K562 (cell line): ENCODE measurements around the gene TARS3. TPM values are rescaled to one million over a fixed set of nuclear protein-coding genes. Genes with fewer than 3 reads are reported as not detected.

Experiments used
- FOXJ2 ChIP-seq: fragments of 200-800 bp; sonication (Bioruptor generic); IDR thresholded peaks from 2 replicates; pipeline ENCODE4 v1.6.1; 2016; ENCODE audit warnings: missing genetic modification characterization, missing compliant biosample characterization
- FOXO4 ChIP-seq: fragments of 450-650 bp; formaldehyde crosslinking; IDR thresholded peaks from 2 replicates; pipeline ENCODE4 v1.4.0; 2020; ENCODE audit warnings: mild to moderate bottlenecking, moderate library complexity
- HMBOX1 ChIP-seq: sonication (generic); IDR thresholded peaks from 2 replicates; pipeline ENCODE4 v1.6.1; 2016
- MTA2 ChIP-seq: fragments of 450-650 bp; IDR thresholded peaks from 2 replicates; pipeline ENCODE4 v1.6.1; 2016; ENCODE audit warnings: low read depth
- NBN ChIP-seq: fragments of 450-650 bp; IDR thresholded peaks from 2 replicates; pipeline ENCODE4 v1.6.1; 2016; ENCODE audit warnings: low read depth, mild to moderate bottlenecking
- NR1H2 ChIP-seq: sonication (generic); formaldehyde crosslinking; IDR thresholded peaks from 2 replicates; pipeline ENCODE4 v1.4.0; 2020; ENCODE audit warnings: mild to moderate bottlenecking, missing genetic modification reagents
- PYGO2 ChIP-seq: fragments of 450-650 bp; IDR thresholded peaks from 2 replicates; pipeline ENCODE4 v1.6.1; 2016; ENCODE audit warnings: mild to moderate bottlenecking, missing genetic modification characterization, moderate library complexity, missing compliant biosample characterization
- RERE ChIP-seq: sonication (generic); formaldehyde crosslinking; IDR thresholded peaks from 2 replicates; pipeline ENCODE4 v1.8.0; 2023; ENCODE audit warnings: missing genetic modification reagents, mild to moderate bottlenecking, borderline replicate concordance
- SMARCA4 ChIP-seq: fragments of 450-650 bp; IDR thresholded peaks from 2 replicates; pipeline ENCODE4 v1.6.1; 2016
- TBL1XR1 ChIP-seq, 2 experiments: IDR thresholded peaks; 2 replicates each; pipeline ENCODE4 v1.6.1; 2012; ENCODE audit warnings: improper control_type of control experiment in 2 of 2, low read length in 2 of 2, mild to moderate bottlenecking in 1 of 2
- TCF3 ChIP-seq: sonication (generic); formaldehyde crosslinking; IDR thresholded peaks from 2 replicates; pipeline ENCODE4 v1.4.0; 2020; ENCODE audit warnings: mild to moderate bottlenecking, missing genetic modification reagents
- YBX1 ChIP-seq: fragments of 450-650 bp; IDR thresholded peaks from 2 replicates; pipeline ENCODE4 v1.7.1; 2016; ENCODE audit warnings: mild to moderate bottlenecking
- ZBTB33 ChIP-seq: sonication (generic); formaldehyde crosslinking; IDR thresholded peaks from 2 replicates; pipeline ENCODE4 v1.8.1; 2023; ENCODE audit warnings: mild to moderate bottlenecking, missing genetic modification reagents
- ZNF583 ChIP-seq: fragments of 250-450 bp; sonication (Bioruptor Pico); IDR thresholded peaks from 2 replicates; pipeline ENCODE4 v1.4.0; 2020
- ZNF592 ChIP-seq: fragments of 450-650 bp; IDR thresholded peaks from 2 replicates; pipeline ENCODE4 v1.6.1; 2017; ENCODE audit warnings: antibody characterized with exemption, mild to moderate bottlenecking
- polyA plus RNA-seq, 8 experiments: library from polyadenylated mRNA; depleted of rRNA in 4 of 8; stranded (reverse) in 5 of 8; unstranded in 3 of 8; fragments of >200 nt; fragmentation: Nextera tagmentation in 2 of 8; fragmentation: Illumina TruSeq in 1 of 8; extraction: Ambion mirVana in 2 of 8; extraction: Trizol in 1 of 8; gene quantifications; 2 replicates each; pipeline versions ENCODE4 v1.2.1 to v1.2.3, GENCODE V29; 2011 to 2014; ENCODE audit warnings: inconsistent platforms in 1 of 8, missing spikeins in 1 of 8
- total RNA-seq, 7 experiments: library from RNA; depleted of rRNA in 6 of 7; stranded (reverse); fragments of >200 nt in 6 of 7; fragmentation: Illumina TruSeq in 2 of 7; extraction: Trizol in 2 of 7; gene quantifications; 2 replicates each; pipeline versions ENCODE4 v1.2.1 to v1.2.3, GENCODE V29; 2011 to 2021; ENCODE audit warnings: low replicate concordance in 1 of 7

Gene TARS3
- total and polyA plus RNA-seq, 9 of the 15 experiments (the other 6 are each of a cell fraction or from before 2014, with no cell fraction given) = 2.1 to 14.7 (median 9.8) TPM

- TF ChIP-seq RERE (CRISPR knock-in tag) (no peak), MTA2 (0 out of 2 replicates have a peak, but pooled peaks have one; percentile 24), NR1H2 (CRISPR knock-in tag) (no peak), HMBOX1 (0 out of 2 replicates have a peak, but pooled peaks have one; percentile 21), SMARCA4 (peak; percentile 26; the same call in 1 of the 2 replicates), TBL1XR1 (IDR thresholded peaks at IDR 0.05; ENCODE audit: low read length in 2 of 2) (peak in 1 of 2 experiments; percentile 39; a peak in 1 of 4 replicates), YBX1 (no peak), ZNF592 (no peak), ZBTB33 (no peak), FOXO4 (CRISPR knock-in tag) (no peak), NBN (no peak), FOXJ2 (no peak), PYGO2 (no peak), TCF3 (CRISPR knock-in tag) (peak; percentile 29; the same call in 1 of the 2 replicates), ZNF583 (CRISPR knock-in tag) (no peak)
These were observed 7.5 kb upstream of the TARS3 start (continued) for GRCh38 chr15:101731746-101732145.
